PC-9 (cell line): Measurements from ENCODE around the gene LSM6.

Source experiments
- EZH2 ChIP-seq: fragments of 200-600 bp; sonication (generic); IDR thresholded peaks from 2 replicates; pipeline ENCODE4 v1.8.0; 2017; ENCODE audit warnings: antibody characterized with exemption, low read depth
- TF ChIP-seq, protein P1 (sequence below): fragments of 200-600 bp; sonication (generic); conservative IDR thresholded peaks from 2 replicates; pipeline ENCODE4 v1.6.1; 2017; ENCODE audit warnings: mixed run types, antibody characterized with exemption, mild to moderate bottlenecking, moderate library complexity

DNA sequence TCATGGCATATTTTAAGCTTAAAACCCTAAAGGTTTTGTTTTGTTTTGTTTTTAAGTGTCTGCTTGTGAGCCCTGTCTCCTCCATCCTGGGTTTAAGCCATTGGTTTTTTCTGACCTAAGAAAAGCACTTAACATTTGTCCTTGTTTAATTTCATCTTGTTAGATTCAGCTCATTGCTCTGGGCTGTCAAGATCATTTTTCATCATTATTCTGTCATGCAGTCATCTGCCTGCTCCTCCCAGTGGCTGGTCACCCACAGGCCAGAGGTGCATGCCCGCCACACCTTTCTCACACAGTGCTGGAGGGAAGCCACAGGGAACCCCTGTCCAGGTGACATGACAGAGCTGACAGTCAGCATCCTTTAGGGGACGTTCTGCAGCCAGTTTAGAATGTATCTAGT, 27.1 kb downstream of the LSM6 start:
- TF ChIP-seq, protein P1, sequence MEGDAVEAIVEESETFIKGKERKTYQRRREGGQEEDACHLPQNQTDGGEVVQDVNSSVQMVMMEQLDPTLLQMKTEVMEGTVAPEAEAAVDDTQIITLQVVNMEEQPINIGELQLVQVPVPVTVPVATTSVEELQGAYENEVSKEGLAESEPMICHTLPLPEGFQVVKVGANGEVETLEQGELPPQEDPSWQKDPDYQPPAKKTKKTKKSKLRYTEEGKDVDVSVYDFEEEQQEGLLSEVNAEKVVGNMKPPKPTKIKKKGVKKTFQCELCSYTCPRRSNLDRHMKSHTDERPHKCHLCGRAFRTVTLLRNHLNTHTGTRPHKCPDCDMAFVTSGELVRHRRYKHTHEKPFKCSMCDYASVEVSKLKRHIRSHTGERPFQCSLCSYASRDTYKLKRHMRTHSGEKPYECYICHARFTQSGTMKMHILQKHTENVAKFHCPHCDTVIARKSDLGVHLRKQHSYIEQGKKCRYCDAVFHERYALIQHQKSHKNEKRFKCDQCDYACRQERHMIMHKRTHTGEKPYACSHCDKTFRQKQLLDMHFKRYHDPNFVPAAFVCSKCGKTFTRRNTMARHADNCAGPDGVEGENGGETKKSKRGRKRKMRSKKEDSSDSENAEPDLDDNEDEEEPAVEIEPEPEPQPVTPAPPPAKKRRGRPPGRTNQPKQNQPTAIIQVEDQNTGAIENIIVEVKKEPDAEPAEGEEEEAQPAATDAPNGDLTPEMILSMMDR, result no peak
- no peak for TF ChIP-seq EZH2
